Fibroblast of lung (primary cell): ENCODE data around the gene ECHS1. TPM values are rescaled to one million over a fixed set of nuclear protein-coding genes. Genes with fewer than 3 reads are reported as not detected.

Source experiments
- DNase-seq, 2 donors: peaks; one replicate each; pipeline versions ENCODE4 v3.0.0 to v3.0.0-alpha.2; 2010; ENCODE audit warnings: low read depth in 2 of 2
- H2AFZ ChIP-seq: 2 replicates; pipeline ENCODE4 v1.5.1; 2012; ENCODE audit warnings: low read length, control low read depth, inconsistent platforms
- H3K27ac ChIP-seq: 2 replicates; pipeline ENCODE4 v1.5.1; 2011; ENCODE audit warnings: low read length, control low read depth; ENCODE audit not compliant: insufficient read depth
- H3K27me3 ChIP-seq: 2 replicates; pipeline ENCODE4 v1.5.1; 2011; ENCODE audit warnings: mild to moderate bottlenecking, low read length; ENCODE audit not compliant: control insufficient read depth, insufficient read depth
- H3K36me3 ChIP-seq: 2 replicates; pipeline ENCODE4 v1.5.1; 2011; ENCODE audit warnings: low read length; ENCODE audit not compliant: control insufficient read depth, insufficient read depth
- H3K4me1 ChIP-seq: 2 replicates; pipeline ENCODE4 v1.5.1; 2011; ENCODE audit warnings: low read length; ENCODE audit not compliant: control insufficient read depth, insufficient read depth; ENCODE audit errors: extremely low read depth
- H3K4me2 ChIP-seq: 2 replicates; pipeline ENCODE4 v1.5.1; 2011; ENCODE audit warnings: low read length, control low read depth; ENCODE audit not compliant: insufficient read depth; ENCODE audit errors: extremely low read depth
- H3K4me3 ChIP-seq, 4 experiments: fragments of 200-600 bp in 1 of 4; sonication (generic) in 1 of 4; replicated peaks in 1 of 4; 2 replicates each; pipeline ENCODE4 v1.5.1; 2011 to 2016; ENCODE audit warnings: low read length in 4 of 4, low read depth in 3 of 4, mild to moderate bottlenecking in 3 of 4, control low read depth in 2 of 4, inconsistent platforms in 1 of 4, mixed read lengths in 1 of 4; ENCODE audit not compliant: insufficient read depth in 1 of 4; ENCODE audit errors: control extremely low read depth in 1 of 4
- H3K79me2 ChIP-seq: 2 replicates; pipeline ENCODE4 v1.5.1; 2012; ENCODE audit warnings: mild to moderate bottlenecking, low read length, inconsistent platforms; ENCODE audit not compliant: control insufficient read depth, insufficient read depth
- H3K9ac ChIP-seq: 2 replicates; pipeline ENCODE4 v1.5.1; 2011; ENCODE audit warnings: mild to moderate bottlenecking, low read length, control low read depth; ENCODE audit not compliant: insufficient read depth
- H3K9me3 ChIP-seq: 2 replicates; pipeline ENCODE4 v1.5.1; 2012; ENCODE audit warnings: low read depth, low read length; ENCODE audit not compliant: control insufficient read depth, insufficient read depth
- H4K20me1 ChIP-seq: 2 replicates; pipeline ENCODE4 v1.5.1; 2011; ENCODE audit warnings: low read length; ENCODE audit not compliant: control insufficient read depth, insufficient read depth; ENCODE audit errors: extremely low read depth
- EZH2 ChIP-seq: IDR thresholded peaks from 2 replicates; pipeline ENCODE4 v1.5.1; 2012; ENCODE audit warnings: low read length, control low read depth, mild to moderate bottlenecking; ENCODE audit errors: missing control alignments
- polyA plus RNA-seq, 2 donors: library from polyadenylated mRNA; depleted of rRNA in 1 of 2; stranded (reverse) in 1 of 2; unstranded in 1 of 2; fragments of >200 nt; gene quantifications; 2 replicates each; pipeline ENCODE4 v1.2.1, GENCODE V29; 2011 to 2012; ENCODE audit warnings: missing spikeins in 1 of 2
- total RNA-seq: library from RNA; depleted of rRNA; stranded (reverse); fragments of >200 nt; gene quantifications from 2 replicates; pipeline ENCODE4 v1.2.1, GENCODE V29; 2014
- TF ChIP-seq, protein P1 (sequence below), 2 donors: IDR thresholded peaks in 1 of 2; conservative IDR thresholded peaks in 1 of 2; 1 replicate in 1 of 2; 2 replicates in 1 of 2; pipeline ENCODE4 v1.5.1; 2011 to 2012; ENCODE audit warnings: low read length in 2 of 2, control low read depth in 1 of 2, inconsistent platforms in 1 of 2, low read depth in 1 of 2, mild to moderate bottlenecking in 1 of 2

Gene ECHS1
- total and polyA plus RNA-seq, 2 donors (not counting 1 experiment from before 2014, with no cell fraction given): 63.9 to 71.9 TPM

DNA sequence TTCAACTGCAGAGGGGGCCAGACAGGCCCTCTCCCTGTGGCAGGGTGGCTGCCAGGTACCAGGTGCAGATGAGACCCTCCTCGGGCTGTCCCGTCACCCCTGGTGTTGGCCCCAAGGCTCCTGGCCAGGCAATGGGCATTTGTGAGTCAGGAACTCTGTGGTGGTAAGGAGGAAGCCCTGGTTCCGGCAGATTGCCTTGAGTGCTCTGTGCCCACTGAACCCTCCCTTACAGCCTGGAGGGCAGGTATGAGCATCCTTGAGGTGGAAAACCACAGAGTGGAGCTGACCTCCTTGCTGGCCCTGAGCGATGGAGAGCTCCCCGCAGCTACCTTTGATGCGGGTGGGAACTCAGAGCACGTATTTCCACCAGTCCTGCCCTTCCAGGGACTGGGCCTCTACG, 7.9 kb upstream of the ECHS1 start:
- Histone ChIP-seq H3K9ac (no peak overlapping the region), H3K27me3 (no peaks in the 10 kb centered on the region), H3K36me3 (no peaks in the 10 kb centered on the region), H2AFZ (no peak overlapping the region), H3K4me3 (no peak overlapping the region), H3K4me2 (no peak overlapping the region), H4K20me1 (no peaks in the 10 kb centered on the region), H3K9me3 (no peaks in the 10 kb centered on the region), H3K4me1 (peaks cover 2% of the 10 kb centered on the region), H3K79me2 (no peaks in the 10 kb centered on the region), H3K27ac (no peak overlapping the region)
- no peak for DNase-seq
- TF ChIP-seq, protein P1, sequence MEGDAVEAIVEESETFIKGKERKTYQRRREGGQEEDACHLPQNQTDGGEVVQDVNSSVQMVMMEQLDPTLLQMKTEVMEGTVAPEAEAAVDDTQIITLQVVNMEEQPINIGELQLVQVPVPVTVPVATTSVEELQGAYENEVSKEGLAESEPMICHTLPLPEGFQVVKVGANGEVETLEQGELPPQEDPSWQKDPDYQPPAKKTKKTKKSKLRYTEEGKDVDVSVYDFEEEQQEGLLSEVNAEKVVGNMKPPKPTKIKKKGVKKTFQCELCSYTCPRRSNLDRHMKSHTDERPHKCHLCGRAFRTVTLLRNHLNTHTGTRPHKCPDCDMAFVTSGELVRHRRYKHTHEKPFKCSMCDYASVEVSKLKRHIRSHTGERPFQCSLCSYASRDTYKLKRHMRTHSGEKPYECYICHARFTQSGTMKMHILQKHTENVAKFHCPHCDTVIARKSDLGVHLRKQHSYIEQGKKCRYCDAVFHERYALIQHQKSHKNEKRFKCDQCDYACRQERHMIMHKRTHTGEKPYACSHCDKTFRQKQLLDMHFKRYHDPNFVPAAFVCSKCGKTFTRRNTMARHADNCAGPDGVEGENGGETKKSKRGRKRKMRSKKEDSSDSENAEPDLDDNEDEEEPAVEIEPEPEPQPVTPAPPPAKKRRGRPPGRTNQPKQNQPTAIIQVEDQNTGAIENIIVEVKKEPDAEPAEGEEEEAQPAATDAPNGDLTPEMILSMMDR (conservative IDR thresholded peaks at IDR 0.05 in 1 of 2, IDR thresholded peaks at IDR 0.05 in 1 of 2; ENCODE audit: low read depth in 1 of 2, low read length in 2 of 2): no peak
- no peak for TF ChIP-seq EZH2

GRCh38 chr10:133379801-133380666, 6.9 kb upstream of the ECHS1 start:
- peak overlapping the region; percentile 65 for H3K9ac ChIP-seq

GRCh38 chr10:133379152-133379800, 6.1 kb upstream of the ECHS1 start, which contains the start of gene PAOX:
Gene PAOX (plus strand): TSS chr10:133379262. CDS start chr10:133379317, 55 bp downstream.
- Histone ChIP-seq H3K79me2 (no peaks in the 10 kb centered on the region), H3K36me3 (no peaks in the 10 kb centered on the region), H3K4me3 (peak within 1 kb of the TSS; percentile 54 to 79 (median 74)), H3K27ac (no peak within 1 kb of the TSS), H3K9ac (peak within 1 kb of the TSS; percentile 65), H3K4me1 (peaks cover 2% of the 10 kb centered on the region), H3K27me3 (no peaks in the 10 kb centered on the region), H2AFZ (peak within 1 kb of the TSS; percentile 94), H3K4me2 (peak within 1 kb of the TSS; percentile 91), H4K20me1 (no peaks in the 10 kb centered on the region), H3K9me3 (no peaks in the 10 kb centered on the region)
- peak; percentile 44 to 64 for DNase-seq
- no peak for TF ChIP-seq EZH2
- TF ChIP-seq, protein P1 (conservative IDR thresholded peaks at IDR 0.05 in 1 of 2, IDR thresholded peaks at IDR 0.05 in 1 of 2; ENCODE audit: low read depth in 1 of 2, low read length in 2 of 2): no peak

More at GRCh38 chr10:133379801-133380666, 6.9 kb upstream of the ECHS1 start:
- no peaks in the 10 kb centered on the region for H4K20me1 ChIP-seq
- H2AFZ ChIP-seq: no peak overlapping the region
- H3K9me3 ChIP-seq: no peaks in the 10 kb centered on the region
- TF ChIP-seq EZH2: no peak
- TF ChIP-seq, protein P1 (conservative IDR thresholded peaks at IDR 0.05 in 1 of 2, IDR thresholded peaks at IDR 0.05 in 1 of 2; ENCODE audit: low read depth in 1 of 2, low read length in 2 of 2): no peak
- no peak overlapping the region for H3K27ac ChIP-seq
- peak overlapping the region; percentile 68 for H3K4me2 ChIP-seq
- no peak for DNase-seq
- H3K4me3 ChIP-seq: peak overlapping the region; percentile 15 to 66 (median 44)
- H3K4me1 ChIP-seq: peaks cover 2% of the 10 kb centered on the region
- H3K79me2 ChIP-seq: no peaks in the 10 kb centered on the region
- H3K27me3 ChIP-seq: no peaks in the 10 kb centered on the region
- H3K36me3 ChIP-seq: no peaks in the 10 kb centered on the region
